ENCODE measurements around the gene RASSF3.

DNA sequence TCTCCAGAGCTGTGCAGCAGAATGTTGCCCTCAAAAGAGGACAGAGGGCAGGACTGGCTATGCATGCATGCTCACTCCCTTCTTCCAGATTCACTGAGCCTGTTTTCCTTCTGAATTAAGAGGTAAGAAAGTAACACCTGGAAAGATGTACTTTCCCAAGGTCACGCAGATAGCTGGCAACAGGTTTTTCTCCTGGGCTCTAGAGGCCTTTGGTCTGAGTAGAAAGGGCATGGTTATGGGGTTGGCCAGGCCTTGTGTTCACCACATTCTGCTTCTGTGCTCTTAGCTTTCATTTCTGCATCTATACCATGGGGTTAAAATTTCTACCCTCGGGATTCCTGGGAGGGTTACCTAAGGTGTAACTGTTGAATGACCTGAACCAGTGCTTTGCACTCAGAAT is 57.5 kb downstream of the RASSF3 start:
- TF ChIP-seq, protein P1, sequence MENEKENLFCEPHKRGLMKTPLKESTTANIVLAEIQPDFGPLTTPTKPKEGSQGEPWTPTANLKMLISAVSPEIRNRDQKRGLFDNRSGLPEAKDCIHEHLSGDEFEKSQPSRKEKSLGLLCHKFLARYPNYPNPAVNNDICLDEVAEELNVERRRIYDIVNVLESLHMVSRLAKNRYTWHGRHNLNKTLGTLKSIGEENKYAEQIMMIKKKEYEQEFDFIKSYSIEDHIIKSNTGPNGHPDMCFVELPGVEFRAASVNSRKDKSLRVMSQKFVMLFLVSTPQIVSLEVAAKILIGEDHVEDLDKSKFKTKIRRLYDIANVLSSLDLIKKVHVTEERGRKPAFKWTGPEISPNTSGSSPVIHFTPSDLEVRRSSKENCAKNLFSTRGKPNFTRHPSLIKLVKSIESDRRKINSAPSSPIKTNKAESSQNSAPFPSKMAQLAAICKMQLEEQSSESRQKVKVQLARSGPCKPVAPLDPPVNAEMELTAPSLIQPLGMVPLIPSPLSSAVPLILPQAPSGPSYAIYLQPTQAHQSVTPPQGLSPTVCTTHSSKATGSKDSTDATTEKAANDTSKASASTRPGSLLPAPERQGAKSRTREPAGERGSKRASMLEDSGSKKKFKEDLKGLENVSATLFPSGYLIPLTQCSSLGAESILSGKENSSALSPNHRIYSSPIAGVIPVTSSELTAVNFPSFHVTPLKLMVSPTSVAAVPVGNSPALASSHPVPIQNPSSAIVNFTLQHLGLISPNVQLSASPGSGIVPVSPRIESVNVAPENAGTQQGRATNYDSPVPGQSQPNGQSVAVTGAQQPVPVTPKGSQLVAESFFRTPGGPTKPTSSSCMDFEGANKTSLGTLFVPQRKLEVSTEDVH (IDR thresholded peaks at IDR 0.05; ENCODE audit: low read depth, partially characterized antibody): no peak
- no peak for TF ChIP-seq GATAD2B (conservative IDR thresholded peaks at IDR 0.05; ENCODE audit: low read depth)
- TF ChIP-seq POLR2A (IDR thresholded peaks at IDR 0.05; ENCODE audit: low read depth, low read length): no peak
- no peak for TF ChIP-seq CTCF (IDR thresholded peaks at IDR 0.05 in 2 of 3, conservative IDR thresholded peaks at IDR 0.05 in 1 of 3; ENCODE audit: control insufficient read depth in 2 of 3, extremely low read depth in 1 of 3, insufficient read depth in 1 of 3, low read depth in 3 of 3, low read length in 3 of 3)
- TF ChIP-seq RAD21 (IDR thresholded peaks at IDR 0.05; ENCODE audit: insufficient read depth, low read depth, low read length): no peak
- TF ChIP-seq, protein P2, sequence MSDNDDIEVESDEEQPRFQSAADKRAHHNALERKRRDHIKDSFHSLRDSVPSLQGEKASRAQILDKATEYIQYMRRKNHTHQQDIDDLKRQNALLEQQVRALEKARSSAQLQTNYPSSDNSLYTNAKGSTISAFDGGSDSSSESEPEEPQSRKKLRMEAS (IDR thresholded peaks at IDR 0.05; ENCODE audit: low read depth, low read length): no peak
- TF ChIP-seq KAT2A (conservative IDR thresholded peaks at IDR 0.05; ENCODE audit: control insufficient read depth, low read depth, low read length): no peak
- TF ChIP-seq EP300 (IDR thresholded peaks at IDR 0.05; ENCODE audit: borderline replicate concordance in 1 of 2, control insufficient read depth in 1 of 2, low read depth in 2 of 2, low read length in 2 of 2): no peak
